CD4-positive, alpha-beta T cell treated with Interferon gamma for 1 hour (primary cell): ENCODE results near the gene VWA3B.
"Not testable (repeated sequence)": the region's sequence is repeated elsewhere in the genome, so short reads cannot be mapped to it uniquely, and the experiment has no call there.

ENCODE experiments used
- DNase-seq: peaks from one replicate; pipeline ENCODE4 v3.0.0-alpha.2; 2020

VWA3B gene

GRCh38 chr2:98253461-98254070 is 166.6 kb downstream of the VWA3B start:
- no peak for DNase-seq

- DNase-seq, result no peak
Observed at GRCh38 chr2:98254504-98255059, 167.6 kb downstream of the VWA3B start.

- DNase-seq, result no peak
Observed at GRCh38 chr2:98258906-98259305, 171.9 kb downstream of the VWA3B start.

DNA sequence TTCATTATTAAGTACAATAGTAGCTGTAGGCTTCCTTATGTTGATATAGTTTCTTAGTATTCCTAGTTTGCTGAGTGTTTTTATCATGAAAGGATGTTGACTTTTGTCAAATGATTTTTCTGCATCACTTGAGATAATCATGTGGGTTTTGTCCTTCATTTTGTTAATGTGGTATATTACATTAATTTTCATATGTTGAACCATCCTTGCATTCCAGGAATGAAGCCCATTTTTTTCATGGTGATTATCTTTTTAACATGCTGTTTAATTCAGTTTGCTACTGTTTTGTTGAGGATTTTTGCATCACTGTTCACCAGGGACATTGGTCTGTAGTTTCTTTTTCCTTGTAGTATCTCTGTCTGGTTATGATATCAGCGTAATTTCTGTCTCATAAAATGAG is 176.4 kb downstream of the VWA3B start:
- no peak for DNase-seq

DNA sequence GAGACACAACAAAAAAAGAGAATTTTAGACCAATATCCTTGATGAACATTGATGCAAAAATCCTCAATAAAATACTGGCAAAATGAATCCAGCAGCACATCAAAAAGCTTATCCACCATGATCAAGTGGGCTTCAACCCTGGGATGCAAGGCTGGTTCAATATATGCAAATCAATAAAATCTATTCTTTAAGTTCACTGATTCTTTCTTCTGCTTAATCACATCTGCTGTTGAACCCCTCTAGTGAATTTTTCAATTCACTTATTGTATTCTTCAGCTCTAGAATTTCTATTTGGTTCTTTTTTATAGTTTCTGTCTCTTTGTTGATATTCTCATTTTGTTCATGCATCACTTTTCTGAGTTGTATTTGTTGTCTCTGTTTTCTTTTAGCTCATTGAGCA is 181.3 kb downstream of the VWA3B start:
- DNase-seq, result not testable (repeated sequence)

GRCh38 chr2:98269274-98269673 is 182.3 kb downstream of the VWA3B start:
- no peak for DNase-seq

- no peak for DNase-seq
Observed at GRCh38 chr2:98269830-98270229, 182.9 kb downstream of the VWA3B start.

- no peak for DNase-seq
Observed at GRCh38 chr2:98277162-98277859, 190.3 kb downstream of the VWA3B start.

GRCh38 chr2:98278074-98278473 is 191.1 kb downstream of the VWA3B start:
- no peak for DNase-seq

DNA sequence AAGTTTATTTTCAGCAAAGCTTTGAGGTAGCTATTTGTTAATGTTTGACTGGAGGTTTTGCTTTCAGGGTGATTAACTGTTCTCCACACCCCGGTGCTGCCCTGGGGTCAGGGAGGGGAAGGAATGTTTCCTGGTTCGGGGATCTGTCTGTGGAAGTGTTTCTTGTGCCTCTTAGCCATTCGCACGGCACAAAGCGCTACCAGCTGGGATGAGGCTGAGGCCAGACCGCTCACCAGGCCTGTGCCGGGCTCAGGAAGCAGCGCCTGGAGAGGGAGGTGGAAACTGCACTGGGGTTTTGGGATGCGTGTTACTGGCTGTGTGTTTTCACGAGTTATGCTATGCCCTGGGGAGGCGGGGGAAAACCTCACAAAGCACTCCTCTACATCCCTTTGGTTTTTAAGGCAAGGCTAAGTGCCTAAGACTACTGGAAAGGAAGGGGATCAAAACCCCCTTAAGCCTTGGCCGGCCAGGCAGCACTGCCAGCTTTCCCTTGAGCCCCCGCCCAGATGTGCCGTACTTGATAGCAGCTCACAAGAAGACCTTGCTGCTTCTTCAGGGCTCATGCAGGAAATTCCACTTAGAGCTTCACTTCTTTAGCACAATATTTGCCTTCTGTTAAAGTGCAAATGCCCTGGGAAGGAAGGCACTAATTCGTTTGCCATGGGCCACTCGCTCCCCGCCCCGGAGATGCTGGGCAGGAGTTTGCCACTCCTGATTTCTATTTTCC is 193.6 kb downstream of the VWA3B start:
- DNase-seq, result no peak

GRCh38 chr2:98281607-98282006 is 194.6 kb downstream of the VWA3B start:
- no peak for DNase-seq

GRCh38 chr2:98282109-98282508 is 195.1 kb downstream of the VWA3B start:
- DNase-seq, result no peak

- DNase-seq, result no peak
Observed at GRCh38 chr2:98293030-98293429, 206.1 kb downstream of the VWA3B start.

DNA sequence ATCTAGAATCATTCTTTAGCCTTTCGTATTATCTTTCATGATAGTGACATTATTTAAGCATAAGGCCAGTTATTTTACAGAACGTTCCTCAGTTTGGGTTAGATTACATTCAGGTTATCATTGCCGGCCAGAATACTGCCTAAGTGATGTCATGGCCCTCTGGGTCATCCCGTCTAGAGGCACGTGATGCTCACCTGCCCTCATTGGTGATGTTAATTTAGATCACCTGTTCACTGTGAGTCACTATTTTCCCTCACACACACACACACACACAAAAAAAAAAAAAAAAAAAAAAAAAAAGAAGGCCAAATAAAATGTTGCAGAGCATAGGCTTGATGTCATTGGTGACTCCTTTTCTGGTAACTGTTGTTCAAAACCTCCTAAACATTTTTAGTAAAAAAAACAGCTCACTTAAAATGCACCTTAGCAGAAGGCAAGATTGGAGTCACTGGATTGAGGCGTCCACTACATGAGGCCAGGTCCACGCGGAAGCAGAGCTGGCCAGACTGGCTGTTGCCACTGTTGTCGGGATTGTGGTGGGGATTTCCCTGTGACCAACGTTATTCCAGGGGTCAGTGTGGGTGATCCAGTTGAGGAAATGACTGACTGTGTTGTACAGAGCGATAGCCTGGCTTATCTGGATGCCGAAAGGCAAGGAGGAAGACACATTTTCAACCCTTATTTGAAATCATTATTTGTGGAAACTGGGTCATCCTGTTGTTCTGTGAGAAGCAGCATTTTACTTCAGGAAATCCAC is 207.1 kb downstream of the VWA3B start:
- no peak for DNase-seq

- DNase-seq, result no peak
Observed at GRCh38 chr2:98294711-98295110, 207.7 kb downstream of the VWA3B start.

DNA sequence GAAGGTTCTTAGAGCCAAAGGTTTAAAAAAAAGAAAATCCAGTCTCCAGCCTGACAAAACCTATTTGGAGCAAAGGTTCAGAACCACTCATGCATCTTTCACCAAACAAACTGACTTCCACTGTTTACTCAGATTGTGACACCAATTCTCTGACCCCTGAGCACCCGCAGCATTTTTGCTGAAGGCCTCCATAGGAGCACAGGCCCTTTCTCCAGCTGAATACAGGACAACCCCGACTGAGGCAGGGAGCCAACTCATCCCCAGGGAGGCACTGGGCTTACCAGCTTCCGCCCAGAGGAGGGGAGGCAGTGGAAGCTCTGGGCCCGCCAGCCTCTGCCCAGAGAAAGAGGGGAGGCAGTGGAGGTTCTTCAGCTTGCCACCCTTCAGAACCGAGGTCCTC is 208.3 kb downstream of the VWA3B start:
- no peak for DNase-seq

DNA sequence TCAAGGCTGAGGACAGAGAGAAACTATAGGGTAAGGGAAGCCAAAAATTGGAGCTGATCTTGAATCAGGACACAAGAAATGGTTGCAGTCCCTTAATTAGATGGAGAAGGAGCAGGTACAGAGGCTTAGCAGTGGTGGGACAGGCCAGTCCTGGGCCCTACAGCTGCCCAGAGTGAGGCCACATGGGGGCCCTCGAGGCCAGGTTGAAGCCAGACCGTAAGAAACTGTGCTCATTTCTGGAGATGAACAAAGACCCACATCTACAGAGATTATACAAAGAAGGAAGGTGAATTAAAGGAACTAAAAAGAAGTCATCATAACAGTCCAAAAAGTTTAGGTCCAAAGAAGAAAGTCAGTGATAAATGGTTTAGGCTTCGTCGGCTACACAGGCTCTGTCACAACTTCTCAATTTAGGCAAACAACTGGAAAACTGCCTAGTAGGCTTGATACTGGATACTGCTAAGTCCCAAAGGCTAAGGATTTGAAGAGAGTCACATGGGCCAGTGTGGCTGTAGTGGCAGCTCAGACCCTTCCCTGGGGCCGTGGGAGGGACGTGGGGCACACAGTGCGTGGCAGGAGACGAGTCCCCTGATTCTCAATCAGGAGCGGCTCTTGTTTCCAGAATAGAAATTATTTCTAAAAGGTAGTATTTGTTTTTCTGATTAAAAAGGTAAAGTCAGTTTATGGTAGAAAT is 208.9 kb downstream of the VWA3B start:
- DNase-seq, result no peak

GRCh38 chr2:98296440-98296839 is 209.5 kb downstream of the VWA3B start:
- no peak for DNase-seq

DNA sequence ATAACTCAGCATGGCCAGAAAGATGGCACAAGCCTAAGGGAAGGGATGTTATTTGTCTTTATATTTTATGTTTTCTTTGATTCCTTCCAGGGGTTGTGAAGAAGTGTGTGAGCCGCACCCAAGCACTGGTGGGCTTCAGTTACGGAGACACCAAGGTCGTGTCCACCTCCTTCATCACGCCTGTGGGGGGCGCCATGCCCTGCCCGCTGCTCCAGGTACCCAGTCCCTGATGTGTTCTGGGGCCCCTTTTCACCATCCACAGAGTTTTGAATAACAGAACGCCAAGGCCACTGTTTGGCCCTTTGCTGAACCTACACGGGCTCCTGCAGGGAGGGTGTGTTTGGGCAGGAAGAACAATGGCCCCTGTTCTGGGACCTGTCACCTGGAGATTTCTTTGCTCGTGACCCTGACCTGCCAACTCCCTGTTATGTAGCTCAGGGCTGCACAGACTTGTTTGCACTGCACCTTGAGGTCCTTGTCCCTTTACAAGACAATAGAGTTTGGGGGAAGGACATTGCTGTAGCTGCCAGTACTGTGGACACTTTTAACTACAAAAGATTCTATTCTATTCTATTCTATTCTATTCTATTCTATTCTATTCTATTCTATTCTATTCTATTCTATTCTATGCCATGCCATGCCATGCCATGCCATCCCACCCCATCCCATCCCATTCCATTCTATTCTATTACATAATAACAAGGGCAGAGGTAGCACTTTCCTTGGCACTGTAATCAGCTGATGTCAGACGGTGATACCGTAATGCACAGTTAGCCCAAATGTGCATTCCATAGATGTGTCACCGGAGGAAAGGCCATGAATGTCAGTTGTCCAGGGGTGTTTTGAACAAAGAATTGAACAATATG is 211.1 kb downstream of the VWA3B start:
- DNase-seq, result no peak

DNA sequence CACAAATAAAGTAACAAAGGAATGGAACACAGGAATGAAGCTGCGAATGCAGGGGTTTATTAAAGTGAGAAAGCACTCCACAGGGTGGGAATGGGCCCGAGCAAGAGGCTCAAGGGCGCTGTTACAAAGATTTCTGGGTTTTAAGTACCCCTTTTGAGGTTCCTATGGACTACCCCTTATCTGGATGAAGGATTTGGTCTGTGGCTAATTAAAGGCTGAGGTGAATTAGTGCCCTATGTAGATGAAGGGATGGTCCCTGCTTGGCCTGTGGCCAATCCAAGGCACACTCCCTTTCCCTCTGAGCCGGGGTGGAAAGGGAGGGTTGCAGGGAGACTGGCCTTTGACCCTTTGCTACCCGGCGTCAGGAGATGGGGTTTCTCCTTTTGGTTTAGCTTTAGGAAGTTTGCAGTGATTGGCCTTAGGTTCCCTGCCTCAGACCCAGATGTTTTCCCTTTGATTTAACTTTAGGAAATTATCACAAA is 211.8 kb downstream of the VWA3B start:
- DNase-seq, result no peak

GRCh38 chr2:98299211-98299905 is 212.4 kb downstream of the VWA3B start:
- DNase-seq, result no peak
